ENCODE measurements around the gene GAREM1. TPM values are rescaled to one million over a fixed set of nuclear protein-coding genes. Genes with fewer than 3 reads are reported as not detected.

Gene GAREM1
- total RNA-seq, 1 experiment from 2014 or later = 7.0 TPM

DNA sequence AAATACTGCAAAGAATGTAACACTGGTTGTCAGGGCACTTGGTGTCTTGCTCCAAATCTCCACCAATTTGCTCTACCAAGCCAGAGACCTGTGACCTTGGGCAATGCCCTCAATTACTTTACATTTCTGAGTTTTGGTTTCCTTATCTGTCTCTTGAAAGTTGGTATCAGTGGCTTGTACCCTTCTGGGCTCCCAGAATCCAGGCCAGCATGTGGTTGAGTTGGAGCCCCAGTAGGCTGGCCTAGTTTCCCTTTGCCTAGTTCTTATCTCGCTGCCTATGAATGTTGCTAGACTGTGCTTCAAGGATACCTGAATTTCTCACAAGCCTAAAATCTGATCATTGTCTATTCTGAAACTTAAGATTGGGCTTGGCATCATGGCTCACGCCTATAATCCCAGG is 254.3 kb downstream of the GAREM1 start (continued):
- TF ChIP-seq, protein P1, sequence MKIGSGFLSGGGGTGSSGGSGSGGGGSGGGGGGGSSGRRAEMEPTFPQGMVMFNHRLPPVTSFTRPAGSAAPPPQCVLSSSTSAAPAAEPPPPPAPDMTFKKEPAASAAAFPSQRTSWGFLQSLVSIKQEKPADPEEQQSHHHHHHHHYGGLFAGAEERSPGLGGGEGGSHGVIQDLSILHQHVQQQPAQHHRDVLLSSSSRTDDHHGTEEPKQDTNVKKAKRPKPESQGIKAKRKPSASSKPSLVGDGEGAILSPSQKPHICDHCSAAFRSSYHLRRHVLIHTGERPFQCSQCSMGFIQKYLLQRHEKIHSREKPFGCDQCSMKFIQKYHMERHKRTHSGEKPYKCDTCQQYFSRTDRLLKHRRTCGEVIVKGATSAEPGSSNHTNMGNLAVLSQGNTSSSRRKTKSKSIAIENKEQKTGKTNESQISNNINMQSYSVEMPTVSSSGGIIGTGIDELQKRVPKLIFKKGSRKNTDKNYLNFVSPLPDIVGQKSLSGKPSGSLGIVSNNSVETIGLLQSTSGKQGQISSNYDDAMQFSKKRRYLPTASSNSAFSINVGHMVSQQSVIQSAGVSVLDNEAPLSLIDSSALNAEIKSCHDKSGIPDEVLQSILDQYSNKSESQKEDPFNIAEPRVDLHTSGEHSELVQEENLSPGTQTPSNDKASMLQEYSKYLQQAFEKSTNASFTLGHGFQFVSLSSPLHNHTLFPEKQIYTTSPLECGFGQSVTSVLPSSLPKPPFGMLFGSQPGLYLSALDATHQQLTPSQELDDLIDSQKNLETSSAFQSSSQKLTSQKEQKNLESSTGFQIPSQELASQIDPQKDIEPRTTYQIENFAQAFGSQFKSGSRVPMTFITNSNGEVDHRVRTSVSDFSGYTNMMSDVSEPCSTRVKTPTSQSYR (CRISPR knock-in tag; IDR thresholded peaks at IDR 0.05) = no peak
- TF ChIP-seq ZNF263 (CRISPR knock-in tag; IDR thresholded peaks at IDR 0.05; ENCODE audit: low read depth) (no peak), ZNF219 (CRISPR knock-in tag; IDR thresholded peaks at IDR 0.05; ENCODE audit: borderline replicate concordance) (no peak)

DNA sequence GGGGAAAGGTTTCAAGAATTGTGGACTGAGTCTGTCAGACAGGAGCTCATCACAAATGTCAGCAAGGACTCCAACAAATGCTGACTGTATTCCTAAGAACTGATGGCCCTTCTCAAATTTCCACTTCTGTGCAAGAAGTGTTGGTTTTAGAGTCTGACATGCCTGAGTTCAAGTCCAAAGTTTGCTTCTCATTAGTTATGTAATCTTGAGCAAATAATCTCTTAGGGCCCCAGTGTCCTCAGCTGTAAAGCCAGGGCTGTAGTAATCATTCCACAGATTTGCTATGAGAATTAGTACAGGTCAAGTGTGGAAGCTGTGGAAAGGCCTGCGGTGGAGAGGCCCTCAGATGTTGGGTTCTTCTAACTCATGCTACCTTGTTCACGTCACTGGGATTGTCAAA is 257.0 kb downstream of the GAREM1 start:
- Mint-ChIP-seq H3K9me3 (no peaks in the 10 kb centered on the region), H3K27ac (no peak overlapping the region), H3K27me3 (ENCODE audit: low read depth) (no peaks in the 10 kb centered on the region), H3K36me3 (no peaks in the 10 kb centered on the region), H3K4me1 (no peaks in the 10 kb centered on the region), H3K4me3 (no peak overlapping the region)
- TF ChIP-seq IRF2 (CRISPR knock-in tag; IDR thresholded peaks at IDR 0.05; ENCODE audit: borderline replicate concordance, low read depth) (no peak), TP53 (CRISPR knock-in tag; IDR thresholded peaks at IDR 0.05) (no peak), FOXP1 (CRISPR knock-in tag; IDR thresholded peaks at IDR 0.05; ENCODE audit: borderline replicate concordance) (no peak), ESRRA (CRISPR knock-in tag; IDR thresholded peaks at IDR 0.05; ENCODE audit: borderline replicate concordance) (no peak)
- ChIA-PET POLR2A (no interaction called here), CTCF (interaction anchor here (1.5 kb wide), 1 partner anchor 56 kb away, joined by 3 read pairs; no protein-coding TSS in a partner anchor)
- DNase-seq (ENCODE audit: low spot score) (no peak), ATAC-seq (no peak)
